Measurements from ENCODE around the gene LRRK1.
A peak's percentile ranks its signal among the peaks of the same experiment; 100 is the strongest.

Gene LRRK1

DNA sequence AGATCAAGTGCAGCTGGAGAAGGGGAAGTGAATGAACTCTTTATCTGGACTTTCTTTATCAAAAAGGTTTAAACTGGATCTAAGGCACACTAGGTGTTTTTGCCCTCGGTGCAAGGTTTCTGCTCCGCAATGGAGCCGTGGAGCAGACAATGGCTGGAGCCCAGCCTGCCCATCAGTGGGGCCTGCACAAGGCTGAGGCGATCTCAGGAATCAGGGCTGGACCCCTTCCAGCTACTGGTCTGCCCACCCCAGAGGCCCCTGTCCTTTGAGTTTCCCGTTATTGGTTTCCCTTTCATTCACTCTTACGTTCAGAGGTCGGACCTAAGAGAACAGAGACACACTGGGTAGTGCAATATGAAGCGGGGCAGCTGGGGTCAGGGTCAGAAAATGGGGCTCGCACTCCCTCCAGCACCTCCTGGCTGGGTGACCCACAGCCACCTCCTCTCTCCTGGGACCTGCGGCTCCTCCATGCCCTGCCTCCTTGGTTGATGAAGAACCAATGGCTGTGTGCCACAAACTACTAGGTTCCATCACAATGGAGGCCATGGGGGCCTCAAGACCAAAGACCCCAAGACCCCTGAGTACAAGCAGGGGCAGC, 168.1 kb downstream of the LRRK1 start:
- TF ChIP-seq FOXM1 (IDR thresholded peaks at IDR 0.05; ENCODE audit: borderline replicate concordance, low read depth) (no peak), YY1 (IDR thresholded peaks at IDR 0.05; ENCODE audit: low read depth) (no peak), EGR1 (IDR thresholded peaks at IDR 0.05) (no peak), NFIC (IDR thresholded peaks at IDR 0.05) (no peak), TEAD4 (IDR thresholded peaks at IDR 0.05) (no peak), EP300 (IDR thresholded peaks at IDR 0.05; ENCODE audit: borderline replicate concordance) (no peak), TCF12 (IDR thresholded peaks at IDR 0.05; ENCODE audit: low read depth) (no peak), ZBTB7A (IDR thresholded peaks at IDR 0.05; ENCODE audit: low read depth) (no peak)
- TF ChIP-seq, protein P1, sequence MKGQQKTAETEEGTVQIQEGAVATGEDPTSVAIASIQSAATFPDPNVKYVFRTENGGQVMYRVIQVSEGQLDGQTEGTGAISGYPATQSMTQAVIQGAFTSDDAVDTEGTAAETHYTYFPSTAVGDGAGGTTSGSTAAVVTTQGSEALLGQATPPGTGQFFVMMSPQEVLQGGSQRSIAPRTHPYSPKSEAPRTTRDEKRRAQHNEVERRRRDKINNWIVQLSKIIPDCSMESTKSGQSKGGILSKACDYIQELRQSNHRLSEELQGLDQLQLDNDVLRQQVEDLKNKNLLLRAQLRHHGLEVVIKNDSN (IDR thresholded peaks at IDR 0.05) = no peak

- TF ChIP-seq TEAD4 (IDR thresholded peaks at IDR 0.05) = no peak
- no peak for TF ChIP-seq RAD21 (IDR thresholded peaks at IDR 0.05; ENCODE audit: low read depth)
- TF ChIP-seq CEBPB (IDR thresholded peaks at IDR 0.05) = no peak
- no peak for TF ChIP-seq YY1 (IDR thresholded peaks at IDR 0.05; ENCODE audit: low read depth)
- TF ChIP-seq, protein P1 (IDR thresholded peaks at IDR 0.05) = no peak
- TF ChIP-seq FOXM1 (IDR thresholded peaks at IDR 0.05; ENCODE audit: borderline replicate concordance, low read depth) = no peak
- TF ChIP-seq, protein P2, sequence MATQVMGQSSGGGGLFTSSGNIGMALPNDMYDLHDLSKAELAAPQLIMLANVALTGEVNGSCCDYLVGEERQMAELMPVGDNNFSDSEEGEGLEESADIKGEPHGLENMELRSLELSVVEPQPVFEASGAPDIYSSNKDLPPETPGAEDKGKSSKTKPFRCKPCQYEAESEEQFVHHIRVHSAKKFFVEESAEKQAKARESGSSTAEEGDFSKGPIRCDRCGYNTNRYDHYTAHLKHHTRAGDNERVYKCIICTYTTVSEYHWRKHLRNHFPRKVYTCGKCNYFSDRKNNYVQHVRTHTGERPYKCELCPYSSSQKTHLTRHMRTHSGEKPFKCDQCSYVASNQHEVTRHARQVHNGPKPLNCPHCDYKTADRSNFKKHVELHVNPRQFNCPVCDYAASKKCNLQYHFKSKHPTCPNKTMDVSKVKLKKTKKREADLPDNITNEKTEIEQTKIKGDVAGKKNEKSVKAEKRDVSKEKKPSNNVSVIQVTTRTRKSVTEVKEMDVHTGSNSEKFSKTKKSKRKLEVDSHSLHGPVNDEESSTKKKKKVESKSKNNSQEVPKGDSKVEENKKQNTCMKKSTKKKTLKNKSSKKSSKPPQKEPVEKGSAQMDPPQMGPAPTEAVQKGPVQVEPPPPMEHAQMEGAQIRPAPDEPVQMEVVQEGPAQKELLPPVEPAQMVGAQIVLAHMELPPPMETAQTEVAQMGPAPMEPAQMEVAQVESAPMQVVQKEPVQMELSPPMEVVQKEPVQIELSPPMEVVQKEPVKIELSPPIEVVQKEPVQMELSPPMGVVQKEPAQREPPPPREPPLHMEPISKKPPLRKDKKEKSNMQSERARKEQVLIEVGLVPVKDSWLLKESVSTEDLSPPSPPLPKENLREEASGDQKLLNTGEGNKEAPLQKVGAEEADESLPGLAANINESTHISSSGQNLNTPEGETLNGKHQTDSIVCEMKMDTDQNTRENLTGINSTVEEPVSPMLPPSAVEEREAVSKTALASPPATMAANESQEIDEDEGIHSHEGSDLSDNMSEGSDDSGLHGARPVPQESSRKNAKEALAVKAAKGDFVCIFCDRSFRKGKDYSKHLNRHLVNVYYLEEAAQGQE (IDR thresholded peaks at IDR 0.05; ENCODE audit: low read depth) = no peak
- no peak for TF ChIP-seq ZBTB7A (IDR thresholded peaks at IDR 0.05; ENCODE audit: low read depth)
These were observed 169.1 kb downstream of the LRRK1 start for GRCh38 chr15:101088271-101088670.

DNA sequence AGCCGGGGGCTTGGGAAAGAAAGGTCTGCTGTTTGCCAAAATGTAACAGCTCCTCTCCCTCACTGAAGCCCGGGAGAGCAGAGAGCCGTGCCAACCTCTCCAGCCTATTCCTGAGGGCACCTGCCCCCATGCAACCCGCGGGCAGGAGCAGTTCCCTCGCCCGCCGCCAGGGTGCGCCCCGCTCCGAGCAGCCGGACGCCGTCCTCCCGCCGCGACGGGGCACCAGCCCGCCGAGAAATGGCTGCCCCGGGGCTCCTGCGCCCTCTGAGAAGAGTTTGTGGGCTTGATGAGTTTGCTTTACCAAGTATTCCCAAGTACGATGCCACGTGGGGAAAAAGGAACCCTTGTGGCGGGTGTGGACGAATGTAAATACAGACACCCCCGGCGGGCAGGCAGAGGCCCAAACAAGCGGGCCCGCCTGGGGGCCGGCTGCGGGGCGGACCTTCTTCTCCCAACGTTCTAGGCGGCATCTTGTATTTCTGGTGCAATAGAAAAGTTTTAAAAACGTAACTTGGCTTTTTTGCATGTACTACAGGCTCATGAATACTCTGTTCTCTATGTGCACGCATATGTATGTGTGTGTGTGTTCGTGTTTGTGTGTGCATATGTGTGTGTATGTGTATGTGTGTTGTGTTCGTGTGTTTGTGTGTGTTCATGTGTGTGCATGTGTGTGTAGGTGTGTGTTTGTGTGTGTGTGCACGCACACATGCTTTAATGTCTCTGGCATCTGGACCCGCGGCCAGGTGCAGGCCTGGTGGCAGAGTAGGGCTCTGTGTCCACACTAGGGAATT, 169.8 kb downstream of the LRRK1 start:
- TF ChIP-seq RAD21 (IDR thresholded peaks at IDR 0.05; ENCODE audit: low read depth) (peak; percentile 82), EGR1 (IDR thresholded peaks at IDR 0.05) (no peak), YY1 (IDR thresholded peaks at IDR 0.05; ENCODE audit: low read depth) (peak; percentile 80)
- TF ChIP-seq, protein P1 (IDR thresholded peaks at IDR 0.05) = no peak

- TF ChIP-seq, protein P2 (IDR thresholded peaks at IDR 0.05; ENCODE audit: low read depth) = no peak
- no peak for TF ChIP-seq RAD21 (IDR thresholded peaks at IDR 0.05; ENCODE audit: low read depth)
- TF ChIP-seq ZBTB7A (IDR thresholded peaks at IDR 0.05; ENCODE audit: low read depth) = no peak
- TF ChIP-seq NFIC (IDR thresholded peaks at IDR 0.05) = no peak
- TF ChIP-seq CEBPB (IDR thresholded peaks at IDR 0.05) = no peak
- TF ChIP-seq FOXM1 (IDR thresholded peaks at IDR 0.05; ENCODE audit: borderline replicate concordance, low read depth) = no peak
- no peak for TF ChIP-seq EGR1 (IDR thresholded peaks at IDR 0.05)
- no peak for TF ChIP-seq TAF1 (IDR thresholded peaks at IDR 0.05; ENCODE audit: low read depth)
- TF ChIP-seq YY1 (IDR thresholded peaks at IDR 0.05; ENCODE audit: low read depth) = no peak
- no peak for TF ChIP-seq TEAD4 (IDR thresholded peaks at IDR 0.05)
- TF ChIP-seq, protein P3, sequence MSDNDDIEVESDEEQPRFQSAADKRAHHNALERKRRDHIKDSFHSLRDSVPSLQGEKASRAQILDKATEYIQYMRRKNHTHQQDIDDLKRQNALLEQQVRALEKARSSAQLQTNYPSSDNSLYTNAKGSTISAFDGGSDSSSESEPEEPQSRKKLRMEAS (IDR thresholded peaks at IDR 0.05) = no peak
- no peak for TF ChIP-seq EP300 (IDR thresholded peaks at IDR 0.05; ENCODE audit: borderline replicate concordance)
- TF ChIP-seq TCF12 (IDR thresholded peaks at IDR 0.05; ENCODE audit: low read depth) = no peak
- no peak for TF ChIP-seq CREB1 (IDR thresholded peaks at IDR 0.05; ENCODE audit: low read depth)
- TF ChIP-seq, protein P1 (IDR thresholded peaks at IDR 0.05) = no peak
These were observed 170.6 kb downstream of the LRRK1 start for GRCh38 chr15:101089579-101090427.
